PC-3 (cell line): ENCODE data around the gene SLC4A4. TPM values are rescaled to one million over a fixed set of nuclear protein-coding genes. Genes with fewer than 3 reads are reported as not detected.

Source experiments
- ATAC-seq: fragments of 200-7000 bp; cut with Tn5 transposase; 2 replicates; pipeline ENCODE4 v1.9.1; 2020; ENCODE audit warnings: mild to moderate bottlenecking, moderate library complexity
- BruUV-seq: library from RNA; stranded (reverse); fragments of 400-500 nt; replicated peaks from 2 replicates; lab custom pipeline; 2021; lab: Mats Ljungman, UMichigan
- CTCF ChIA-PET: fragments of 300-600 bp; sonication (Branson Sonifier 250); formaldehyde crosslinking; loops from one replicate; lab custom pipeline; 2022; ENCODE audit warnings: antibody characterized with exemption; lab: Charles Lee
- POLR2A ChIA-PET: fragments of 300-600 bp; sonication (Branson Sonifier 250); formaldehyde crosslinking; loops from one replicate; lab custom pipeline; 2022; ENCODE audit warnings: antibody characterized with exemption; ENCODE audit not compliant: unreplicated experiment; lab: Charles Lee
- DNase-seq: peaks from one replicate; pipeline ENCODE4 v3.0.0-alpha.2; 2015
- H2AFZ ChIP-seq: fragments of 300-600 bp; sonication (generic); 2 replicates; pipeline ENCODE4 v1.6.0; 2016; ENCODE audit warnings: antibody characterized with exemption, low read length
- H3F3A ChIP-seq: fragments of 300-600 bp; sonication (generic); one replicate; pipeline ENCODE4 v1.6.0; 2017; ENCODE audit warnings: antibody characterized with exemption, low read length, control low read depth, mild to moderate bottlenecking; ENCODE audit not compliant: unreplicated experiment
- H3K27ac ChIP-seq: fragments of 300-600 bp; sonication (generic); 2 replicates; pipeline ENCODE4 v1.5.1; 2016; ENCODE audit warnings: mild to moderate bottlenecking, low read length
- H3K27me3 ChIP-seq: fragments of 300-600 bp; sonication (generic); 2 replicates; pipeline ENCODE4 v1.6.1; 2016; ENCODE audit warnings: low read length, mixed read lengths
- H3K36me3 ChIP-seq: fragments of 300-600 bp; sonication (generic); 2 replicates; pipeline ENCODE4 v1.6.1; 2016; ENCODE audit warnings: low read depth, mixed run types, low read length, mixed read lengths
- H3K4me1 ChIP-seq: fragments of 300-600 bp; sonication (generic); 2 replicates; pipeline ENCODE4 v1.5.1; 2016; ENCODE audit warnings: low read length; ENCODE audit not compliant: insufficient read depth
- H3K4me2 ChIP-seq: fragments of 300-600 bp; sonication (generic); 2 replicates; pipeline ENCODE4 v1.6.0; 2016; ENCODE audit warnings: low read length
- H3K4me3 ChIP-seq: fragments of 300-600 bp; sonication (generic); 2 replicates; pipeline ENCODE4 v1.5.1; 2016; ENCODE audit warnings: mild to moderate bottlenecking, low read length, mixed read lengths
- H3K79me2 ChIP-seq: fragments of 300-600 bp; sonication (generic); 2 replicates; pipeline ENCODE4 v1.6.1; 2017; ENCODE audit warnings: low read length, mixed read lengths
- H3K9ac ChIP-seq: fragments of 300-600 bp; sonication (generic); 2 replicates; pipeline ENCODE4 v1.6.0; 2016; ENCODE audit warnings: mild to moderate bottlenecking, low read length
- H3K9me2 ChIP-seq: fragments of 300-600 bp; sonication (generic); replicated peaks from 2 replicates; pipeline ENCODE4 v1.6.1; 2016; ENCODE audit warnings: mixed run types, low read length, mixed read lengths
- H3K9me3 ChIP-seq: fragments of 300-600 bp; sonication (generic); 2 replicates; pipeline ENCODE4 v1.6.1; 2016; ENCODE audit warnings: low read length, mixed read lengths
- H4K20me1 ChIP-seq: fragments of 300-600 bp; sonication (generic); 2 replicates; pipeline ENCODE4 v1.6.1; 2016; ENCODE audit warnings: low read length, mixed read lengths
- EZH2 ChIP-seq: fragments of 300-600 bp; sonication (generic); IDR thresholded peaks from one replicate; pipeline ENCODE4 v1.6.1; 2017; ENCODE audit warnings: antibody characterized with exemption, mild to moderate bottlenecking, low read length; ENCODE audit not compliant: unreplicated experiment
- EZH2phosphoT487 ChIP-seq: fragments of 300-600 bp; sonication (generic); IDR thresholded peaks from 2 replicates; pipeline ENCODE4 v1.6.1; 2018; ENCODE audit warnings: mild to moderate bottlenecking, antibody characterized with exemption, low read length, borderline replicate concordance
- intact Hi-C: fragments of 100-400 bp; cut with micrococcal nuclease; formaldehyde crosslinking; loops from 2 replicates; pipeline ENCODE4 v1.9.0; 2023
- total RNA-seq: library from RNA; depleted of rRNA; stranded (reverse); fragments of >200 nt; gene quantifications from 2 replicates; pipeline ENCODE4 v1.2.3, GENCODE V29; 2014
- TF ChIP-seq, protein P1 (sequence below): fragments of 300-600 bp; sonication (generic); conservative IDR thresholded peaks from 2 replicates; pipeline ENCODE4 v1.5.1; 2017; ENCODE audit warnings: antibody characterized with exemption, low read depth, mild to moderate bottlenecking, low read length

SLC4A4 gene
- total RNA-seq, 1 experiment from 2014 or later = 0.47 TPM

- TF ChIP-seq, protein P1, sequence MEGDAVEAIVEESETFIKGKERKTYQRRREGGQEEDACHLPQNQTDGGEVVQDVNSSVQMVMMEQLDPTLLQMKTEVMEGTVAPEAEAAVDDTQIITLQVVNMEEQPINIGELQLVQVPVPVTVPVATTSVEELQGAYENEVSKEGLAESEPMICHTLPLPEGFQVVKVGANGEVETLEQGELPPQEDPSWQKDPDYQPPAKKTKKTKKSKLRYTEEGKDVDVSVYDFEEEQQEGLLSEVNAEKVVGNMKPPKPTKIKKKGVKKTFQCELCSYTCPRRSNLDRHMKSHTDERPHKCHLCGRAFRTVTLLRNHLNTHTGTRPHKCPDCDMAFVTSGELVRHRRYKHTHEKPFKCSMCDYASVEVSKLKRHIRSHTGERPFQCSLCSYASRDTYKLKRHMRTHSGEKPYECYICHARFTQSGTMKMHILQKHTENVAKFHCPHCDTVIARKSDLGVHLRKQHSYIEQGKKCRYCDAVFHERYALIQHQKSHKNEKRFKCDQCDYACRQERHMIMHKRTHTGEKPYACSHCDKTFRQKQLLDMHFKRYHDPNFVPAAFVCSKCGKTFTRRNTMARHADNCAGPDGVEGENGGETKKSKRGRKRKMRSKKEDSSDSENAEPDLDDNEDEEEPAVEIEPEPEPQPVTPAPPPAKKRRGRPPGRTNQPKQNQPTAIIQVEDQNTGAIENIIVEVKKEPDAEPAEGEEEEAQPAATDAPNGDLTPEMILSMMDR = no peak
- TF ChIP-seq EZH2 = no peak
- TF ChIP-seq EZH2phosphoT487 = no peak
- no peaks in the 10 kb centered on the region for H4K20me1 ChIP-seq
- no peak overlapping the region for H3K4me2 ChIP-seq
- H3K9ac ChIP-seq = no peak overlapping the region
- peaks cover 35% of the 10 kb centered on the region for H3K4me1 ChIP-seq
- DNase-seq (no peak), ATAC-seq (no peak)
- no peak overlapping the region for H2AFZ ChIP-seq
- BruUV-seq = no TSS peak
- no peaks in the 10 kb centered on the region for H3F3A ChIP-seq
- H3K36me3 ChIP-seq = no peaks in the 10 kb centered on the region
- CTCF ChIA-PET = no interaction called here
- no peak overlapping the region for H3K27ac ChIP-seq
- no peaks in the 10 kb centered on the region for H3K9me2 ChIP-seq
- no peaks in the 10 kb centered on the region for H3K27me3 ChIP-seq
- no peak overlapping the region for H3K4me3 ChIP-seq
- POLR2A ChIA-PET = no interaction called here
- no peaks in the 10 kb centered on the region for H3K9me3 ChIP-seq
- no peaks in the 10 kb centered on the region for H3K79me2 ChIP-seq
- intact Hi-C loops = no loop called here
Observed at GRCh38 chr4:71290476-71290875, 48.3 kb upstream of the SLC4A4 start.

DNA sequence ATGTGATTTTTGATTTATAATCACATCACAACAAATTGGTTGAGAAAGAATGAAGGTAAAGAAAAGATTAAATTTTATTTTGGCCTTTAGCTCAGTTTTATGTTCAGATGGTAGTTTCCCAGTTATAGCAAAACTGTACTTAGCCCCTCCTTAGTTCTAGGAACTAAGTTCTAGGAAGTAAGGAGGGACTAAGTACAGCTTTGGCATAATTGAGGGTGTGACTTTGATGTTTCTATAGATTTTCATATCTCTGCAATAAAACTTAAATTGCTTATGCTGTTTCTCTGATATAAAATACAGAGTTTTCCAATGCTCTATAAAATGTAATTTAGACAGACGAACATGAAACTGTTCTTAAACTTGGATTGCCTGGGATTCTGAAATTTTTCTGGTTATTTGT, 46.6 kb upstream of the SLC4A4 start:
- CTCF ChIA-PET = no interaction called here
- H3F3A ChIP-seq = no peaks in the 10 kb centered on the region
- no peaks in the 10 kb centered on the region for H4K20me1 ChIP-seq
- POLR2A ChIA-PET = no interaction called here
- H3K9ac ChIP-seq = no peak overlapping the region
- H3K4me2 ChIP-seq = no peak overlapping the region
- no peak overlapping the region for H3K27ac ChIP-seq
- intact Hi-C loops = no loop called here
- no TSS peak for BruUV-seq
- peaks cover 31% of the 10 kb centered on the region for H3K4me1 ChIP-seq
- H3K9me2 ChIP-seq = no peaks in the 10 kb centered on the region
- H3K27me3 ChIP-seq = no peaks in the 10 kb centered on the region
- H3K79me2 ChIP-seq = no peaks in the 10 kb centered on the region
- TF ChIP-seq, protein P1 = no peak
- H2AFZ ChIP-seq = no peak overlapping the region
- H3K9me3 ChIP-seq = no peaks in the 10 kb centered on the region
- no peaks in the 10 kb centered on the region for H3K36me3 ChIP-seq
- no peak overlapping the region for H3K4me3 ChIP-seq
- ATAC-seq (no peak), DNase-seq (no peak)

GRCh38 chr4:71293705-71294104, 45.1 kb upstream of the SLC4A4 start:
- POLR2A ChIA-PET = interaction anchor here (0.7 kb wide), 1 partner anchor 482 kb away, joined by 4 read pairs; no protein-coding TSS in a partner anchor
- ATAC-seq (peak; percentile 59; the same call in 1 of the 2 replicates), DNase-seq (peak; percentile 56)
- Histone ChIP-seq H3K27ac (no peak overlapping the region), H3K4me1 (peaks cover 20% of the 10 kb centered on the region; the same call in 1 of the 2 replicates), H3K4me3 (no peak overlapping the region), H3K79me2 (no peaks in the 10 kb centered on the region), H3K36me3 (no peaks in the 10 kb centered on the region), H3K4me2 (no peak overlapping the region), H3K9me3 (no peaks in the 10 kb centered on the region), H3F3A (no peaks in the 10 kb centered on the region), H3K9me2 (no peaks in the 10 kb centered on the region), H4K20me1 (no peaks in the 10 kb centered on the region), H2AFZ (no peak overlapping the region), H3K9ac (no peak overlapping the region), H3K27me3 (no peaks in the 10 kb centered on the region)
- BruUV-seq = no TSS peak
- CTCF ChIA-PET = no interaction called here
- TF ChIP-seq EZH2 = no peak
- no peak for TF ChIP-seq EZH2phosphoT487
- TF ChIP-seq, protein P1 = no peak
- intact Hi-C loops = no loop called here
